ENCODE results near the gene SOX2.

SOX2 gene

DNA sequence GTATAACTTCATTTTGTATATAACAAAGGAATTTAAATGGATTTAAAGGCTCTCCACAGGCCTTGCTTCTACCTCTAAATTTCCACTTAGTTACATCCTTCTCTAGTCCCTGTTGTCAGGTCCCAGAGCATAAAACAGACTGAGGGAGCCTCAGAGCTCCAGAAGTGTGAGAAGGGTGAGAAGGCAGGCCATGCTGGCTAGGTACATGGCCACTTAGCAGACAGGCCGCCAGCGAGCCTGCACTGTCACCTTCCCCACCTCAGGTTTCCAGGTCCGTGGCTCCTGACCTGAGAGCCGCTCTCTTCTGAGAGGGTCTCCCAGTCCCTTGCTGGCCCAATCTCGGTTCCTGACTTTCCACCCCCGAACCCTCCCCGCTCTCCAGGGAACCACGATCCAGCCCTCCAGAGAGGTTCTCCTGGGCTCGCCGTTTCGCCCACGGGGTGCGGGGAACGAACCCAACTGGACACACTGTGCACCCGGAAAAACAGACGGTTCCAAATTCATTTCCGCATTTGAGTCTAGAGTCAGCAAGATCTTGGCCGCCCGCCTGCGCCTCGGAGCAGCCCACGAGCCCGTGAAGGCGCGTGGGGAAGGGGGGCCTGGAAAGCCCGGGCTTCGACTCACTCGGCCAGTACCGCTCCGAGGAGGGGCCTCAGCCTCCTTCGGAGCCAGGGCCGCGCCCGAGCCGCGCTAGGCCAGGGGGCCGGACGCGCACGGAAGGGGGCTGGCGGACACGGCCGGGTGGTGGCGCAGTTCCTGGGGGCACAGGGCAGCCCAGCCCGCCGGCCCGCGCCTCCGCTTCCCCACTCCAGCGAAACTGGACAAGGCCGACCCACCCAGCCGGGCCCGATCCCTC is 16.7 kb upstream of the SOX2 start:
- Histone ChIP-seq H3K36me3 (ENCODE audit: control insufficient read depth, insufficient read depth, low read length) (no peaks in the 10 kb centered on the region), H3K9me3 (ENCODE audit: control insufficient read depth, low read length) (no peaks in the 10 kb centered on the region), H3K27me3 (replicated peaks; ENCODE audit: control insufficient read depth, insufficient read depth, low read length, poor library complexity, severe bottlenecking) (peaks cover 11% of the 10 kb centered on the region), H3K4me1 (ENCODE audit: control insufficient read depth, insufficient read depth, low read length, poor library complexity, severe bottlenecking) (no peaks in the 10 kb centered on the region), H3K4me3 (ENCODE audit: insufficient read depth, low read depth, low read length, poor library complexity, severe bottlenecking) (no peak overlapping the region), H3K27ac (ENCODE audit: insufficient read depth, low read length, poor library complexity, severe bottlenecking) (no peak overlapping the region)
- no peak for DNase-seq

DNA sequence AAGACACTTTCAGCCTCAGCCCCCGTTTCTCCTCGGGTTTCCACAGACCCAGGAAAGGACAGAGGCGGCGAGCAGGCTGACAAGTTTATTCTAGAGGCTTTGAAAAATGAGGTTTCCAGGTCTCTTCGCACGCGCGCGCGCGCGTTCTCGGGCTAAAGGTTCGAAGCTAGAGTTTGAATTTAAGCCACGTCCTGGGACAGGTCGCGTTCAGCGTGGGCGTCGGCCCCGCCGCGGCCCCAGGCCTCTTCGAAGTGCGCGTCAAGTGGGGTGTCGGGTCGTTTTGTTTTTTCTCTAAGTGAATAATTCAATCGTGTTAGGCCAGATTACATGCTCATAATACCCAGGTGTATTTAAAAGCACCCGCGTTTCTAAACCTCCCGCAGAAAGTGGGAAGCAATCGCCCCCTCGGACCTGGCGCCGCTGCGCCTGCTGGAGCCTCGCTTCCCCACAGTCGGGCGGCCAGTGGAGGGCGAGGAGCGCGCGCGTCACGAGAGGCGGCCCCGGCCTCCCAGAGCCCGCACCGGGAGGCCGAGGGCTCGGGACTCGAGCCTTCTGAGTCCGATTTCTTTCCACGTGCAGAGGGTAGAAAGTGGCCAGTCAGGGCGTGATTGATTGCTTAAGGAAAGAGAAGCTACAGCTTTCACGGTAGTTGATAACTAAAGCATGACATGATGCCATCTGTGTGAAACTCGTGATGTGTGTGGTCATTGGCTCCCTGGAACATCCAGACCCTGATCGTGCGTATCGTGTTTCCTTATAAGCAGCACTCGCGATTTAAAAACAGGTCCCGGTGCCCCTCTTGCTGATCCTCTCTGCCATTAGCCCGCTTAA is 15.8 kb upstream of the SOX2 start:
- Histone ChIP-seq H3K9me3 (ENCODE audit: control insufficient read depth, low read length) (no peaks in the 10 kb centered on the region), H3K4me1 (ENCODE audit: control insufficient read depth, insufficient read depth, low read length, poor library complexity, severe bottlenecking) (peaks cover 6% of the 10 kb centered on the region), H3K4me3 (ENCODE audit: insufficient read depth, low read depth, low read length, poor library complexity, severe bottlenecking) (no peak overlapping the region), H3K36me3 (ENCODE audit: control insufficient read depth, insufficient read depth, low read length) (no peaks in the 10 kb centered on the region), H3K27ac (ENCODE audit: insufficient read depth, low read length, poor library complexity, severe bottlenecking) (no peak overlapping the region), H3K27me3 (replicated peaks; ENCODE audit: control insufficient read depth, insufficient read depth, low read length, poor library complexity, severe bottlenecking) (peaks cover 11% of the 10 kb centered on the region)
- DNase-seq, result no peak

DNA sequence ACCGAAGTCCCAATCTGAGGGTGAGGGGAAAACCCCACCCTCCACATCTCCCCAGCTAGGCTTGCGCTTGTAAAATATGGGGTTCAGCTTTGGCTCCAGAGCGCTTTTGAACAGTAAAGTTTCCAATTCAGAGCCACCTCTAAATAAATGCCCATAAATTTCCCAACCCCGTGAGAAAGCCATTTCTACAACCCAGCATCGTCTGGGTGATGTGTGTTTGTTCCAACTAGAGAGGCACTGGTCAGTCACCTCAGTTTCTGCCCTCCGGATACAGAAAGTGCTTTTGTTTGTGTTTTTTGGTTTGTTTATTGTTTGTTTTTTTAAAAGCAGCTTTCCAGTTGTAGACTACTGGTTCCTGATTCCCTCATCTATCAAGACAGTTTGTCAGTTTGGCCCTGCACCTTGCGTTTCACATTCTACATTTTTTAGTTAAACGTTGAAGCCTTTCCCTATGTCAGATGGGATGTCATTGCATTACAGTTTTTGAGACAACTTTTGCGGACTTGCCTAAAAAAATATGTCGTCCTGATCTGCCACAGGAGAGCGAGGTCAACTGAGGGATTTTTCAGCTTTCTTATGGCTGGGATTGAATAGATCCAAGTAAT is 15.0 kb upstream of the SOX2 start:
- peaks cover 14% of the 10 kb centered on the region for H3K27me3 ChIP-seq (replicated peaks; ENCODE audit: control insufficient read depth, insufficient read depth, low read length, poor library complexity, severe bottlenecking)
- H3K4me3 ChIP-seq (ENCODE audit: insufficient read depth, low read depth, low read length, poor library complexity, severe bottlenecking), result no peak overlapping the region

DNA sequence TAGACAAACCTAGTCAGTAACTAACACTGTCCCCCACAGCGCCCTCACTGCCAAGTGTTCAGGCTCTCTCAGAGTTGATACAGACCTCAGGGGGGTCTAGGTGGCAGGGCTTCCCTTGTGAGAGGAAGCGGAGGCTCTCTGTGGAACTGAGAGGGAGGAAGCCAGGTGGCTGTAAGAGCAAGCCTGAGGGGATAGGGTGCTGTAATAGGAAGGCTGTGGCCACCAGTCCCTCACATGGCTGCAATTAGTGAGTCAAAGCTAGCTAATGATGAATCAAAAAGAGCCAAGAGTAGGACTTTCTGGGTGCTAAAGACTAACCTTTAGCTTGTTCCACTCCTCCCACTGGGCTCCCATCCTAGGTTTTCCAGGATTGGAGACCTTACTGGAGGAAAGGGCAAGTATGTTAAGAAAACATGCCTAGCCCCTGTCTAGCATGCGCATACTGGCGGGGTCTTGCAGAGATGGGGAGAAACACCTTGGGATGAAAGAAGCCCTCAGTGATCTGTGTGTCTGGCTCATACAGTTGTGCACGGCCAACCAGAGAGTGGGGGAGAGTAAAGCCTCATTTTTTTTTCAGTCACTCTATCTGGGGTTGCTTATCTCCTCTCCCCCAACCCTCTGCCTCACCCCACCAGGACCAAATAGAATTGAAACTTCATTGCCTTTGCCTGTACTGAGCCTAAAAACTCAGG is 13.3 kb upstream of the SOX2 start:
- no peaks in the 10 kb centered on the region for H3K36me3 ChIP-seq (ENCODE audit: control insufficient read depth, insufficient read depth, low read length)

More for the DNA sequence above, 15.0 kb upstream of the SOX2 start:
- no peak overlapping the region for H3K27ac ChIP-seq (ENCODE audit: insufficient read depth, low read length, poor library complexity, severe bottlenecking)
- H3K4me1 ChIP-seq (ENCODE audit: control insufficient read depth, insufficient read depth, low read length, poor library complexity, severe bottlenecking), result peaks cover 9% of the 10 kb centered on the region
- DNase-seq, result no peak
- H3K36me3 ChIP-seq (ENCODE audit: control insufficient read depth, insufficient read depth, low read length), result no peaks in the 10 kb centered on the region
- no peaks in the 10 kb centered on the region for H3K9me3 ChIP-seq (ENCODE audit: control insufficient read depth, low read length)

DNA sequence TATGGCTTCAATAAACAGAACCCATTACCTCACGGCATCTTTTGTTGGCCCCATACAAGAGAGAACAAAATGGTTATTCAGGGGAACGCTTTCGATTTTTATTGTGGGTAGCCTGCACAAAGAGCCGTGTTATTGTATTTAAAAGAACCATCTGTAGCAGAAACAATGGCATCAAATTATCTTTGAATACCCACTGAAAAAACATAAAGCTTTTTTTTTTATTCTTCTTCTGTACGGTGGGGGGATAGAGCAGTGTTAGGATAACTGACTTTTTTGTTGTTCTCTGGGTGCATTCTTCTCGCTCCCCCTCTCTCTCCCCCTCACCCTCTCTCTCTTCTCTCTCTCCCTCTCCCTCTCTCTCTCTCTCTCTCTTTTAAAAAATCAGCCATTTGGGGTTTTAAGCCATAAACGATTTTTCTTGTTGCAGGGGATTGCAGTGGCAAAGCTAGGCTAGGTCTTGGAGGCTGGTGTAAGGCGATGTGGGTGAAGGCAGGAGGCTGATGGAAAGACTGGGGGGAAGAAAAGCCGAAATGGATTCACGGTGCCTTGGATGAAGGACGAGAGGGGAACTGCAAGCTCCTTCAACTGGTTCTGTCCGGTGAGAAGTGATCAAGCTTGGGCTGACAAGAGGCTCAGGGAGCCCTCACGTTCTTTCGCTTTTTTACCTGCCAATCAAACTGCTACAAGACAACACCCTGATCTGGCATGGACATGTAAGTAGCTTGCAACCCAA is 12.4 kb upstream of the SOX2 start:
- H3K36me3 ChIP-seq (ENCODE audit: control insufficient read depth, insufficient read depth, low read length), result no peaks in the 10 kb centered on the region
- H3K27me3 ChIP-seq (replicated peaks; ENCODE audit: control insufficient read depth, insufficient read depth, low read length, poor library complexity, severe bottlenecking), result peaks cover 30% of the 10 kb centered on the region
- H3K4me3 ChIP-seq (ENCODE audit: insufficient read depth, low read depth, low read length, poor library complexity, severe bottlenecking), result no peak overlapping the region
- no peak for DNase-seq
- H3K27ac ChIP-seq (ENCODE audit: insufficient read depth, low read length, poor library complexity, severe bottlenecking), result no peak overlapping the region
- H3K9me3 ChIP-seq (ENCODE audit: control insufficient read depth, low read length), result no peaks in the 10 kb centered on the region
- peaks cover 9% of the 10 kb centered on the region for H3K4me1 ChIP-seq (ENCODE audit: control insufficient read depth, insufficient read depth, low read length, poor library complexity, severe bottlenecking)

More for the DNA sequence above, 13.3 kb upstream of the SOX2 start:
- Histone ChIP-seq H3K4me1 (ENCODE audit: control insufficient read depth, insufficient read depth, low read length, poor library complexity, severe bottlenecking) (peaks cover 9% of the 10 kb centered on the region), H3K9me3 (ENCODE audit: control insufficient read depth, low read length) (no peaks in the 10 kb centered on the region), H3K27ac (ENCODE audit: insufficient read depth, low read length, poor library complexity, severe bottlenecking) (no peak overlapping the region), H3K27me3 (replicated peaks; ENCODE audit: control insufficient read depth, insufficient read depth, low read length, poor library complexity, severe bottlenecking) (peaks cover 21% of the 10 kb centered on the region), H3K4me3 (ENCODE audit: insufficient read depth, low read depth, low read length, poor library complexity, severe bottlenecking) (no peak overlapping the region)
- DNase-seq, result no peak

DNA sequence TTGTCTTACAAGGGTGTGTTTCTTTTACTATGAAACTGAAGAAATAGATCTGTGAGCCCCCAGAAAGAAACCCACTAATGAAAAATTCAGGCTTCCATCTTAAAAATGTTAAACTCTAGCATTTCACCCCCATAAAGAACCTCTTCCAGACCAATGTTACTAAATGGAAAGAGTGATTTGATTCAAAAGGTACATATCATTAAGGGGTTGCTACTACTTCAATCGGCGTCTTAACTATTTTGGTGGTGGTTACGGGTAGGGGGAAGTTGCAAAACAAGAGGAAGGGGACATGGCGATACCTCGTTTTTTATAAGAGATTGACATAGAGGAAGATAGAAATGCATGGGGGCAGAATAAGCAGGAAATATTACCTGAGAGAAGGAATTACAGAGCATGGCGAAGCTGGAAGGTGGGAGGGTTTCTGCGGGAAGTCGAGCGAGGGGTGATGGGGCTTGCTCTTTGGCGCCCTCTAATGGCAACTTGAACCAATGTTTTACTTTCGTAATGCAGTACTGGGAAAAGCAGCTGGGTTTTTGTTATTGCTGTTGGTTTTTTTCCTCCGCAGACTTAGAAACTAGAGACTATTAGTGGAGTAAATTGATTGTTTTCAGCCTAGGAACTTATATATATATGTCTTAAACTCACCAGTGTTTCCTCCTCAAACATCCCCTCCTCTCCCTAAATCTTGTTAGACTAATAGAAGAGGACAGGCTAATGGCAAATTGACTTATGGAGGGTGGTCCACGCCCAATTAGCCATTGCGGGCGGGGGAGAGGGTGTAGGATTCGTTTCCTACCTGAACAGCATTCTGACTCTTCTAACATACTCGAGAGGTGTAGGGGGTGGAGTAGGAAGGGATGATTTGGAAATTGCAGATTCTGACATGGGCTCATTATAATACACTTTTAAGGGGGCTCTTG is 11.3 kb upstream of the SOX2 start:
- Histone ChIP-seq H3K36me3 (ENCODE audit: control insufficient read depth, insufficient read depth, low read length) (no peaks in the 10 kb centered on the region), H3K9me3 (ENCODE audit: control insufficient read depth, low read length) (no peaks in the 10 kb centered on the region), H3K27me3 (replicated peaks; ENCODE audit: control insufficient read depth, insufficient read depth, low read length, poor library complexity, severe bottlenecking) (peaks cover 37% of the 10 kb centered on the region), H3K4me1 (ENCODE audit: control insufficient read depth, insufficient read depth, low read length, poor library complexity, severe bottlenecking) (peaks cover 9% of the 10 kb centered on the region), H3K4me3 (ENCODE audit: insufficient read depth, low read depth, low read length, poor library complexity, severe bottlenecking) (peak overlapping the region; percentile 20), H3K27ac (ENCODE audit: insufficient read depth, low read length, poor library complexity, severe bottlenecking) (no peak overlapping the region)
- peak in 1 of 3 donors; percentile 22 for DNase-seq

DNA sequence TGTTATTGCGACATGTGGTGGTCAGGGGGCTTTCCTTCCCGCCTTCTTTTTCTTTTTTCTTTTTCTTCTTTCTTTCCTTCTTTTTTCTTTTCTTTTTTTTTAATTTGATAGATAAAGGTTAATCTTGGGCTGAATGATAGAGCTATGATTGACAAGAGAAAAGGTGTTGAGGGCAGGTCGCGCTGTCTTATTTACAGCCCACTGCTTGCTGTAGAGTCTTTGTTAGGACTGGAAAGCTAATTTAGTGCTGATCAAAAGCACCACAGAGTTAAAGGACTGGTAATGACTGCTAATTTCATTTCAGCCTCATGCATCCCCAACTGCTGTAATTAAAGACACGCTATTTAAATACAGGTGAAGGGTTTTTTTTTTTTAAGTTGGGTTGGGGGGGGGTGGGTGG is 10.6 kb upstream of the SOX2 start:
- Histone ChIP-seq H3K9me3 (ENCODE audit: control insufficient read depth, low read length) (no peaks in the 10 kb centered on the region), H3K36me3 (ENCODE audit: control insufficient read depth, insufficient read depth, low read length) (no peaks in the 10 kb centered on the region), H3K4me3 (ENCODE audit: insufficient read depth, low read depth, low read length, poor library complexity, severe bottlenecking) (no peak overlapping the region), H3K27me3 (replicated peaks; ENCODE audit: control insufficient read depth, insufficient read depth, low read length, poor library complexity, severe bottlenecking) (peaks cover 35% of the 10 kb centered on the region), H3K4me1 (ENCODE audit: control insufficient read depth, insufficient read depth, low read length, poor library complexity, severe bottlenecking) (peaks cover 9% of the 10 kb centered on the region), H3K27ac (ENCODE audit: insufficient read depth, low read length, poor library complexity, severe bottlenecking) (no peak overlapping the region)
- no peak for DNase-seq

DNA sequence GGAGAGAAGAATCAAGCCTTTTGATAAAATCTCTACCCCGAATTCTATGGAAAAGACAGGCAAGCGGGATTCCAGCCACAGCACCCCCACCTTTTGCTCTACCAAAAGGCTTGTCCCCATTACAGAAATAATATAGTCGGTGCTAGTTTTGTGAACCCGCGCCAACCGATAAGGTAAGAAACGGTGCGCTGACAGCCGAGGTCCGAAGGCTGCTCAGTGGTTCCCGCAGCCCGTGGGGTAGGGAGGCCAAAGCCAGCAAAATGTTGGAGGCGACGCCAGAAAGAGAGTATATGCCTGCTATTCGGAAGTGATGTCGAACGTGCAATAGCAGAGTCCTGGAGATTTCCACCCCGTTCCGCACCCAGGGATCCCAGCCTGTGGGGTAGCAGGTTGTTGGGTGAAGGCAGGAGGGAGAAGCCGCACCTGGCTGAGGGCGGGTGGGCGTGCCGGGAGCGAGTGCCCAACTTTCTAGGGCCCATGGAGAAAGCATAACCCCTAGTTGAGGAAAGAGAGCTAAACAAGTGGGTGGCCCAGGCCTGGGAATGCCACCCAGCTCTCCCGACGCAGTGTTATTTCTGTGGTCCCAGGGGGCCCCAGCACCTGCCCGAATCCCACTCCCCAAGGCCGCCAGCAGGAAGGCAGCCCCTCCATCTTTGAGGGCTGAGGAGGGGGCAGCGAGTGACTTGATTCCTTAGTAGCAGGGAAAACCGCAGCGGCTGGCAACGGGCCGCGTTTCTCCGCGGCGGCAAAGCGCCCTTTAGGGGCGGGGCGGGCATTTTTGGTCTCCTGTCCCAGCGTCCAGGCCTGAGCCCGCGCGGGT is 7.9 kb upstream of the SOX2 start:
- Histone ChIP-seq H3K4me3 (ENCODE audit: insufficient read depth, low read depth, low read length, poor library complexity, severe bottlenecking) (no peak overlapping the region), H3K27ac (ENCODE audit: insufficient read depth, low read length, poor library complexity, severe bottlenecking) (no peak overlapping the region), H3K36me3 (ENCODE audit: control insufficient read depth, insufficient read depth, low read length) (no peaks in the 10 kb centered on the region), H3K27me3 (replicated peaks; ENCODE audit: control insufficient read depth, insufficient read depth, low read length, poor library complexity, severe bottlenecking) (peaks cover 35% of the 10 kb centered on the region), H3K4me1 (ENCODE audit: control insufficient read depth, insufficient read depth, low read length, poor library complexity, severe bottlenecking) (peaks cover 9% of the 10 kb centered on the region), H3K9me3 (ENCODE audit: control insufficient read depth, low read length) (no peaks in the 10 kb centered on the region)
- DNase-seq, result no peak

Data from effector memory CD4-positive, alpha-beta T cell (primary cell).